Adrenal gland (tissue), 12 donors: Measurements from ENCODE around the gene SMIM1. TPM values are rescaled to one million over a fixed set of nuclear protein-coding genes. Genes with fewer than 3 reads are reported as not detected.

Experiments
- DNase-seq, 7 donors: peaks; one replicate each; pipeline ENCODE4 v3.0.0-alpha.2; 2019 to 2020
- H3K27ac ChIP-seq, 5 donors: fragments of 200-600 bp; sonication (generic) in 4 of 5; 1 replicate in 3 of 5; 2 replicates in 2 of 5; pipeline versions ENCODE4 v1.5.1 to v1.8.0; 2016 to 2020; ENCODE audit warnings: mild to moderate bottlenecking in 1 of 5
- H3K27me3 ChIP-seq: fragments of 200-600 bp; 2 replicates; pipeline ENCODE4 v1.8.0; 2021
- H3K36me3 ChIP-seq, 2 donors: fragments of 200-600 bp; replicated peaks in 1 of 2; 1 replicate in 1 of 2; 2 replicates in 1 of 2; pipeline versions ENCODE4 v1.5.1 to v1.8.0; 2018 to 2022
- H3K4me1 ChIP-seq, 2 donors: fragments of 200-600 bp; replicated peaks in 1 of 2; 1 replicate in 1 of 2; 2 replicates in 1 of 2; pipeline versions ENCODE4 v1.5.1 to v1.8.0; 2018 to 2021
- H3K4me3 ChIP-seq, 4 donors: fragments of 200-600 bp; sonication (generic) in 3 of 4; one replicate each; pipeline ENCODE4 v1.5.1; 2016 to 2018
- H3K9me3 ChIP-seq, 3 donors: fragments of 200-600 bp; sonication (generic) in 1 of 3; replicated peaks in 1 of 3; 1 replicate in 2 of 3; 2 replicates in 1 of 3; pipeline versions ENCODE4 v1.5.1 to v1.8.0; 2016 to 2021
- POLR2A ChIP-seq, 2 donors: fragments of 450-650 bp; IDR thresholded peaks; one replicate each; pipeline ENCODE4 v1.6.1; 2017; ENCODE audit warnings: antibody characterized with exemption in 2 of 2, mild to moderate bottlenecking in 2 of 2, moderate library complexity in 1 of 2
- WGBS, 4 donors: extraction: QIAGEN DNeasy Blood & Tissue Kit in 2 of 4; methylation state at CpG; one replicate each; pipeline versions ENCODE4 v1.1.5 to v1.1.7; 2013 to 2017; 5-methylcytosine and 5-hydroxymethylcytosine counted together
- intact Hi-C, 2 donors: fragments of 100-400 bp; cut with DNase I; formaldehyde crosslinking; loops; one replicate each; pipeline versions ENCODE4 v1.14.1 to v1.15.0; 2022 to 2023
- polyA plus RNA-seq, 3 donors: library from polyadenylated mRNA; stranded (reverse); fragments of 200-250 nt in 2 of 3; fragments of 350-450 nt in 1 of 3; fragmentation: Illumina TruSeq in 1 of 3; extraction: RNeasy Lipid Tissue Mini Kit (QIAGEN cat#74804) in 1 of 3; gene quantifications; one replicate each; pipeline ENCODE4 v1.2.3, GENCODE V29; 2013 to 2014
- total RNA-seq, 9 donors: library from RNA; depleted of rRNA in 4 of 9; stranded (reverse); fragments of >200 nt in 4 of 9; fragments of 120-200 nt in 1 of 9; fragmentation: NEBNext Ultra II Directional in 1 of 9; extraction: Animal tissue kit (Norgen Biotek cat#: 25700) in 1 of 9; gene quantifications; one replicate each; pipeline versions ENCODE4 v1.1.0 to v1.2.4, GENCODE V29; 2013 to 2023
- TF ChIP-seq, protein P1 (sequence below), 6 experiments: fragments of 450-650 bp in 4 of 6; fragments of 200-600 bp in 2 of 6; sonication (generic) in 1 of 6; IDR thresholded peaks; 1 replicate in 5 of 6; 2 replicates in 1 of 6; pipeline versions ENCODE4 v1.5.1 to v1.8.0; 2016 to 2021; ENCODE audit warnings: antibody characterized with exemption in 6 of 6, mild to moderate bottlenecking in 2 of 6, moderate library complexity in 1 of 6
- donor health status: healthy with polysubstance abuse.
- donor health status: Bipolar disorder and iron deficiency.
- donor health status: DM: yes; HTN: yes; CAD: no.
- donor health status: DM: no; HTN: no; CAD: no.
- donor health status: DM: no; HTN: no; CAD: no.
- donor health status: DM: yes; HTN: yes; CAD: no.

SMIM1 gene
- total and polyA plus RNA-seq, 12 donors, result 0.35 to 22.0 (median 7.0) TPM; not detected in 2

DNA sequence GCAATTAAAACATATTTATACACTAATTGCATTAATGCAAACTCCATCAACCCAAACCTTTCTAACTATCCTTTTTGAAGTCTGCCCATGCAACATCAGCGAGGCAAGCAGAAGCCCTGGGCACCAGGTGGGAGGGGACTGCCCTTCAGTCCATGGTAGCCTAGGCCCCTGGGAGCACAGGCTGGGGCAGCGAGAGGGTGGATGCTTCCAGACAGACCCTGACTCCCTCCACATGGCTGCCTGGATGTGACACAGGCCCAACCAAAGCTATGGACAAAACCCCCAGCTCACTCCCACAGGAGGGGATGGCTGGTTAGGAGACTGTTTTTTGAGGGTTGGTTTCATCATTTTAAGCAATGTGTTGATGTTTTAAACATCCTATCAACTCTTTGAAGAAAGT lies 41.5 kb downstream of the SMIM1 start:
- TF ChIP-seq, protein P1, sequence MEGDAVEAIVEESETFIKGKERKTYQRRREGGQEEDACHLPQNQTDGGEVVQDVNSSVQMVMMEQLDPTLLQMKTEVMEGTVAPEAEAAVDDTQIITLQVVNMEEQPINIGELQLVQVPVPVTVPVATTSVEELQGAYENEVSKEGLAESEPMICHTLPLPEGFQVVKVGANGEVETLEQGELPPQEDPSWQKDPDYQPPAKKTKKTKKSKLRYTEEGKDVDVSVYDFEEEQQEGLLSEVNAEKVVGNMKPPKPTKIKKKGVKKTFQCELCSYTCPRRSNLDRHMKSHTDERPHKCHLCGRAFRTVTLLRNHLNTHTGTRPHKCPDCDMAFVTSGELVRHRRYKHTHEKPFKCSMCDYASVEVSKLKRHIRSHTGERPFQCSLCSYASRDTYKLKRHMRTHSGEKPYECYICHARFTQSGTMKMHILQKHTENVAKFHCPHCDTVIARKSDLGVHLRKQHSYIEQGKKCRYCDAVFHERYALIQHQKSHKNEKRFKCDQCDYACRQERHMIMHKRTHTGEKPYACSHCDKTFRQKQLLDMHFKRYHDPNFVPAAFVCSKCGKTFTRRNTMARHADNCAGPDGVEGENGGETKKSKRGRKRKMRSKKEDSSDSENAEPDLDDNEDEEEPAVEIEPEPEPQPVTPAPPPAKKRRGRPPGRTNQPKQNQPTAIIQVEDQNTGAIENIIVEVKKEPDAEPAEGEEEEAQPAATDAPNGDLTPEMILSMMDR (IDR thresholded peaks at IDR 0.05), result no peak
- no peak for TF ChIP-seq POLR2A (IDR thresholded peaks at IDR 0.05)
- no peak for DNase-seq
- 93 to 97% (median 95%) methylated on average over 2 of the region's 2 CpGs for WGBS, 4 donors
- H3K4me1 ChIP-seq, result no peaks in the 10 kb centered on the region
- no peak overlapping the region for H3K27ac ChIP-seq
- H3K9me3 ChIP-seq, result no peaks in the 10 kb centered on the region
- no peaks in the 10 kb centered on the region for H3K27me3 ChIP-seq
- H3K36me3 ChIP-seq, result peaks cover 0 to 27% of the 10 kb centered on the region in 2 donors
- H3K4me3 ChIP-seq, result no peak overlapping the region
- intact Hi-C loops, result no loop called here

DNA sequence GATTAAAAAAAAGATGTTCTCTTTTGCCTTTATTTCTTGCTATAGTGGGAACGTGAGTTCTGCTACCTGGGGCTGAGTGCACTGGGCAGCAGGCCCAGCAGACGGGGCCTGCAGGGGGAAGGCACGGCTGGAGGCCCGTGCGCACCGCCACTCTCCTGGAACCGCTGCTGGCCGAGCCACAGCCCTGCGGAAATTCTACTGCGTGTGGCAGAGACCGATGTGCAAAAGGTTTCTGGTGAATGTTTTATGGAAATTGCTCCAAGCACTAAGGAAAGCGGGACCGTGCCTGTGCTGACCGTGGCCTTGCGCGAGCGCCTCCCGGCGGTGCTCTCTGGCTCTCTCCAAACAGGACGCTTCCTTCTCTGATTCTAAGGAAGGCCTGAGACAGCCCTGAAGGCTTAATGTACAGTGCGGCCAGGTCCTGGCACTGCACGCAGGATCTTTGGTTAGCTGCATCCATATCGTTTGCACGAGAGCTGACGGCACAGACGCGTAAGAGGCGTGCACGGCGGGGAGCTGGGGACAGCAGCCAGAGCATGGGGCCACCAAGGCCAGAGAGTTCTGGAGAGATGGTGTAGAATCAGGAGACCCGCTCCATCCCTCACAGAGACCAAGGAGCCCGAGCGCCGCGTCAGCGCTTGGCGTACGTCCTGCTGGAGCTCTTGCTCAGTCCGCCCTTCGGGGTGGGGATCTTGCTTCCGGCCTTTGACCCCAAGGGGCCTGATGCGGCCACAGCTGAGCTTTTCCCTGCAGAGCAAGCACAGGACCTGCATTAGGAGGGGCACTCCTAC lies 42.4 kb downstream of the SMIM1 start:
- Histone ChIP-seq H3K9me3 (no peaks in the 10 kb centered on the region), H3K4me3 (no peak overlapping the region), H3K36me3 (peaks cover 0 to 30% of the 10 kb centered on the region in 2 donors), H3K4me1 (no peaks in the 10 kb centered on the region), H3K27ac (no peak overlapping the region), H3K27me3 (no peaks in the 10 kb centered on the region)
- no peak for DNase-seq
- TF ChIP-seq, protein P1 (IDR thresholded peaks at IDR 0.05), result no peak
- no peak for TF ChIP-seq POLR2A (IDR thresholded peaks at IDR 0.05)
- intact Hi-C loops, result no loop called here
- WGBS, 4 donors, result 90 to 97% (median 92%) methylated on average over 27 to 42 of the region's 42 CpGs

DNA sequence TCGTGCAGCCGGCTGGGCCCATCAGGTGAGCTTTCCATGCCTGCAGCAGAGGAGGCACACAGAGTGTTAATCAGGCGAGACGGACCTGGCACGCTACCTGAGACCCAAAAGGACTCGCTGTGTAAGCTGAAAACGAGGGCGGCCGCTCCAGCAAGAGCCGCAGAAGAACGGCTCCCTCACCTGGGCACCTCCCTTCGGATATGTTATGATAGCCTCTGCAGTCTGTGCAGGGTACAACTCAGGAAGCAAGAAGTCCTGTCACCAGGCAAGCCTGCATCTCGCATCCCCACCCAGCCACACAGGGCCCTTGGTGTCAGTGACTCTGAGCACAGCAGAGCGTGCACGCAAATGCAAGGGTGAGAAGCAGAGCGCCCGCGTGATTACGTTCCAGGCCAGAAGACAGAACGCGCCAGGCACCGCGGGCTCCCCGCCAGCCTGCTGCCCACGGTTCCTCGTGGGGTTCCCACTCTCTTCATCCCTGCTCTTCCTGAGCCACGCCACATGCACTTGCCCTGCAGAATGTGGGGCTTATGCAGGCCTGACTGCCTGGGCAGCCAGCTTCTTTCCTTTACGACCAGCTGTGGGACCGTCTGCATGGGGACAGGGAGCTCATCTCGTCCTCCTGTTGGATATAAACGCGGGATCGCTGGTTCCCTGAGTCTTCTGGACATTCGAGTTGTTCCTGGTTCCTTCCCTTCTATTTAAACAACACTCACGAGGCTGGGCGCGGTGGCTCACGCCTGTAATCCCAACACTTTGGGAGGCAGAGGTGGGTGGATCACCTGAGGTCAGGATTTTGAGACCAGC lies 44.0 kb downstream of the SMIM1 start:
- intact Hi-C loops, result no loop called here
- H3K9me3 ChIP-seq, result no peaks in the 10 kb centered on the region
- H3K36me3 ChIP-seq, result peaks cover 0 to 46% of the 10 kb centered on the region in 2 donors
- H3K27ac ChIP-seq, result no peak overlapping the region
- no peak overlapping the region for H3K4me3 ChIP-seq
- WGBS, 4 donors, result 89 to 92% (median 91%) methylated on average over 18 to 38 of the region's 38 CpGs
- no peak for TF ChIP-seq POLR2A (IDR thresholded peaks at IDR 0.05)
- TF ChIP-seq, protein P1 (IDR thresholded peaks at IDR 0.05), result no peak
- no peaks in the 10 kb centered on the region for H3K27me3 ChIP-seq
- H3K4me1 ChIP-seq, result no peaks in the 10 kb centered on the region
- DNase-seq, result no peak

DNA sequence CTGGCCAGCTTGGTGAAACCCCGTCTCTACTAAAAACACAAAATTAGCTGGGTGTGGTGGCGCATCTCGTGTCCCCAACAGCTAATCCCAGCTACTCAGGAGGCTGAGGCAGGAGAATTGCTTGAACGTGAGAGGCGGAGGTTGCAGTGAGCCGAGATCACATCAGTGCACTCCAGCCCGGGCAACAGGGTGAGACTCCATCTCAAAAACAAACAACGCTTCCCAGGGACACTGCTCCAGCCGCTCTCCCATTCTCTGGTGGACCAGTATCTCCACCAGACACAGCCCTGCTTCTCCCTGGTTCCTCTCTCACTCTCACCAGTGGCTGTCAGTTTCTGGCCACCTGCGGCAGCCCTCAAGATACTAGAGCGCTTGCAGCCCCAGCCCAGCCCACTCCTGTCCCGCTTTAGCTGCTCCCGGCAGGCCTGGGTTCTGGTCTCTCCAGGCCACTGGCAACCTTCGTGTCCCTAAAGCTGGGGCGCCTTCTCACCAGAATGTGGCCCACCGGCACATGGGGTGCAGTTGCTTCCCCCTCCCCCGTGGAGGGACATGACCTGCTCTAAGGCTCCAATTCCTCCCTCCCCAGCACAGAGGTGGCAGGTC lies 44.7 kb downstream of the SMIM1 start:
- Histone ChIP-seq H3K36me3 (peaks cover 0 to 52% of the 10 kb centered on the region in 2 donors), H3K9me3 (no peaks in the 10 kb centered on the region), H3K27ac (no peak overlapping the region), H3K27me3 (no peaks in the 10 kb centered on the region), H3K4me1 (no peaks in the 10 kb centered on the region), H3K4me3 (no peak overlapping the region)
- WGBS, 4 donors, result 92 to 96% (median 95%) methylated on average over 15 to 17 of the region's 17 CpGs
- TF ChIP-seq, protein P1 (IDR thresholded peaks at IDR 0.05), result no peak
- no peak for TF ChIP-seq POLR2A (IDR thresholded peaks at IDR 0.05)
- no peak for DNase-seq
- intact Hi-C loops, result no loop called here
